ENCODE measurements around the gene GEMIN5. TPM values are rescaled to one million over a fixed set of nuclear protein-coding genes. Genes with fewer than 3 reads are reported as not detected.
A peak's percentile ranks its signal among the peaks of the same experiment; 100 is the strongest.
"Not testable (repeated sequence)": the region's sequence is repeated elsewhere in the genome, so short reads cannot be mapped to it uniquely, and the experiment has no call there.

The GEMIN5 gene
- total and polyA plus RNA-seq, 11 donors = 4.1 to 19.3 (median 15.2) TPM

- intact Hi-C loops (cut with DNase I) = loop anchor here in 2 of 10 donors (10.0 kb wide), 1 partner anchor 1880 kb away; no protein-coding TSS in a partner anchor
- Histone ChIP-seq H3K4me1 (peaks cover 4 to 41% (median 31%) of the 10 kb centered on the region in 12 donors), H3K9me3 (no peaks in the 10 kb centered on the region), H3K27me3 (no peaks in the 10 kb centered on the region), H3K4me3 (no peak overlapping the region), H3K27ac (no peak overlapping the region), H3K36me3 (peaks cover 0 to 11% (median 2%) of the 10 kb centered on the region in 9 donors)
- no peak for DNase-seq
- no peak for ATAC-seq
- TF ChIP-seq CTCF (IDR thresholded peaks at IDR 0.05) (no peak), POLR2A (IDR thresholded peaks at IDR 0.05) (no peak)
Measured at GRCh38 chr5:154944716-154945115, 6.7 kb upstream of the GEMIN5 start.

GRCh38 chr5:154943527-154943926 lies 5.5 kb upstream of the GEMIN5 start:
- 80 to 88% (median 86%) methylated on average over 5 of the region's 5 CpGs for WGBS, 4 donors
- no peak for DNase-seq

GRCh38 chr5:154940772-154941620 lies 3.0 kb upstream of the GEMIN5 start, which contains the start of gene MRPL22:
TSS of gene MRPL22 (plus strand) at chr5:154941073. CDS start at chr5:154941111, 38 bp downstream.
- 1% methylated on average over 35 to 40 of the region's 40 CpGs for WGBS, 4 donors
- Histone ChIP-seq H3K4me3 (peak within 1 kb of the TSS; percentile 51 to 91 (median 76)), H3K4me1 (peaks cover 9 to 53% (median 43%) of the 10 kb centered on the region in 12 donors), H3K9me3 (no peaks in the 10 kb centered on the region), H3K27ac (peak within 1 kb of the TSS in 11 of 12 donors; percentile 65 to 89 (median 81)), H3K36me3 (peaks cover 0 to 4% (median 0%) of the 10 kb centered on the region in 9 donors), H3K27me3 (no peaks in the 10 kb centered on the region)
- peak; percentile 69 to 81 (median 78) for ATAC-seq
- intact Hi-C loops (cut with DNase I) = loop anchor here in 2 of 10 donors (10.0 kb wide), 1 partner anchor 1884 kb away; no protein-coding TSS in a partner anchor
- peak in 1 of 2 donors; percentile 65 for TF ChIP-seq POLR2A (IDR thresholded peaks at IDR 0.05)
- peak in 1 of 12 donors; percentile 15 for TF ChIP-seq CTCF (IDR thresholded peaks at IDR 0.05)
- peak; percentile 93 to 95 (median 95) for DNase-seq

More at GRCh38 chr5:154943527-154943926, 5.5 kb upstream of the GEMIN5 start:
- Histone ChIP-seq H3K27me3 (no peaks in the 10 kb centered on the region), H3K27ac (no peak overlapping the region), H3K4me1 (peaks cover 4 to 42% (median 33%) of the 10 kb centered on the region in 12 donors), H3K4me3 (no peak overlapping the region), H3K9me3 (no peaks in the 10 kb centered on the region), H3K36me3 (peaks cover 0 to 11% (median 2%) of the 10 kb centered on the region in 9 donors)
- intact Hi-C loops (cut with DNase I) = loop anchor here in 2 of 10 donors (10.0 kb wide), 1 partner anchor 1881 kb away; no protein-coding TSS in a partner anchor
- no peak for ATAC-seq
- TF ChIP-seq POLR2A (IDR thresholded peaks at IDR 0.05) (no peak), CTCF (IDR thresholded peaks at IDR 0.05) (no peak)

DNA sequence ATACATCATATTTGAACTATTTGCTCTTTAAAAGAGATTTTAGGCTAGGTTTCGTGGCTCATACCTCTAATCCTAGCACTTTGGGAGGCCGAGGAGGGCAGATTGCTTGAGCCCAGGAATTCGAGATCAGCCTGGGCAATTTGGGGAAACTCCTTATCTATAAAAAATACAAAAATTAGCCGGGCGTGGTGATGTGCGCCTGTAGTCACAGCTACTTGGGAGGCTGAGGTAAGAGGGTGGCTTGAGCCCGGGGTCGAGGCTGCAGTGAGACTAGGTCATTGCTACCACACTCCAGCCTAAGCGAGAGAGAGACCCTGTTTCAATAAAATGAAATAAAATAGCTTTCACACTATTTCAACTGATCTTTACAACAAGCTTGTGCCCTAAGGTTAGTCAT lies 2.4 kb upstream of the GEMIN5 start:
- ATAC-seq (no peak), DNase-seq (no peak)
- no peak for TF ChIP-seq CTCF (IDR thresholded peaks at IDR 0.05)
- TF ChIP-seq POLR2A (IDR thresholded peaks at IDR 0.05) = no peak
- Histone ChIP-seq H3K36me3 (peaks cover 0 to 9% (median 4%) of the 10 kb centered on the region in 9 donors), H3K27me3 (no peaks in the 10 kb centered on the region), H3K27ac (peak overlapping the region in 11 of 12 donors; percentile 65 to 89 (median 81)), H3K4me1 (peaks cover 9 to 50% (median 39%) of the 10 kb centered on the region in 12 donors), H3K4me3 (peak overlapping the region; percentile 51 to 91 (median 76)), H3K9me3 (no peaks in the 10 kb centered on the region)
- intact Hi-C loops (cut with DNase I) = loop anchor here in 2 of 10 donors (10.0 kb wide), 1 partner anchor 1884 kb away; no protein-coding TSS in a partner anchor
- 81 to 86% (median 84%) methylated on average over 9 of the region's 9 CpGs for WGBS, 4 donors

DNA sequence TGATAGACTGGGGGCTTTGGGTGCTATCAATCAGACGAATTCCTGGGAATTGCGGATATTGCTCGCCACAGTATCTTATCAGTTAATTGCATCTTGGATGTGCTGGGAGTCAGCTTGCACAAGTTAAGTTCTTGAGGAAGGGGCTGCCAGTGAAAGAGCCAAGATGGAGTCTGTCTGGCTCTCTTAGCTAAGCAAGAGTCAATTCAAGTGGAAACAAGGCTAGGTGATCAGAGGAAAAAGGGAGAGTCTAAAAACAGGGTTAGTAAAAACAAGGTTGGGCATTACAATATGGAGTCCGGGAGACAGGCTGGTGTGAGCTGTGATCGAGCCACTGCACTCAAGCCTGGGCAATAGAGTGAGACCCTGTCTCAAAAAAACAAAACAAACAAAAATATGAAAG lies 1.4 kb upstream of the GEMIN5 start:
- peaks cover 0 to 19% (median 12%) of the 10 kb centered on the region in 9 donors for H3K36me3 ChIP-seq
- not testable (repeated sequence) for DNase-seq, H3K4me3 ChIP-seq, ATAC-seq, H3K9me3 ChIP-seq, H3K27me3 ChIP-seq, H3K27ac ChIP-seq
- 83 to 88% (median 86%) methylated on average over 5 of the region's 5 CpGs for WGBS, 4 donors
- H3K4me1 ChIP-seq = peaks cover 9 to 42% (median 34%) of the 10 kb centered on the region in 12 donors
- intact Hi-C loops (cut with DNase I) = loop anchor here in 2 of 10 donors (2.0 to 5.0 kb wide), 2 partner anchors 81 to 82 kb away; partner anchors contain the start of gene CNOT8 (in 2 of the 2)
